ENCODE measurements around the gene USP46. TPM values are rescaled to one million over a fixed set of nuclear protein-coding genes. Genes with fewer than 3 reads are reported as not detected.

Gene USP46
- total and polyA plus RNA-seq, 2 of the 4 experiments (the other 2 are of a cell fraction) = 9.3 to 15.4 TPM

GRCh38 chr4:52578951-52579350, 80.2 kb downstream of the USP46 start:
- Histone ChIP-seq H2BK20ac (ENCODE audit: low read depth, low read length) (no peak overlapping the region), H2BK120ac (ENCODE audit: low read depth, low read length) (no peak overlapping the region; the same call in 1 of the 2 replicates), H3K27me3 (ENCODE audit: control insufficient read depth, insufficient read depth, low read length) (no peaks in the 10 kb centered on the region), H2BK5ac (ENCODE audit: low read depth, low read length, poor library complexity, severe bottlenecking) (no peak overlapping the region), H3K56ac (ENCODE audit: extremely low read depth, insufficient read depth, low read length) (no peak overlapping the region), H2AFZ (replicated peaks; ENCODE audit: low read length, poor library complexity) (no peak overlapping the region), H3K14ac (replicated peaks; ENCODE audit: low read depth, low read length) (no peak overlapping the region), H3K9ac (ENCODE audit: low read depth, low read length) (no peak overlapping the region), H2BK15ac (ENCODE audit: low read depth, low read length) (no peak overlapping the region), H3K4me1 (ENCODE audit: control insufficient read depth, insufficient read depth, low read length) (peaks cover 5% of the 10 kb centered on the region; the same call in 1 of the 2 replicates), H4K8ac (ENCODE audit: low read depth in 2 of 2, low read length in 2 of 2) (no peak overlapping the region), H3K36me3 (ENCODE audit: control insufficient read depth, insufficient read depth, low read length) (no peaks in the 10 kb centered on the region), H3K9me3 (ENCODE audit: control insufficient read depth, insufficient read depth, low read length) (no peaks in the 10 kb centered on the region), H3K18ac (ENCODE audit: low read depth, low read length) (no peak overlapping the region), H3K27ac (ENCODE audit: insufficient read depth, low read length) (no peak overlapping the region), H3K4me3 (ENCODE audit: insufficient read depth, low read depth, low read length) (no peak overlapping the region), H2AK9ac (replicated peaks; ENCODE audit: low read depth, low read length, poor library complexity) (no peak overlapping the region), H3K23ac (ENCODE audit: low read depth, low read length) (no peak overlapping the region), H4K5ac (ENCODE audit: low read depth, low read length) (no peak overlapping the region), H4K91ac (ENCODE audit: insufficient read depth, low read depth, low read length) (no peak overlapping the region), H3K79me1 (ENCODE audit: low read depth in 1 of 2, low read length in 2 of 2) (no peaks in the 10 kb centered on the region), H2AK5ac (ENCODE audit: low read depth, low read length) (0 out of 2 replicates have a peak overlapping the region, but pooled peaks have one; percentile 62), H4K20me1 (ENCODE audit: insufficient read depth, low read length) (no peaks in the 10 kb centered on the region), H3K4ac (ENCODE audit: low read depth, low read length) (no peak overlapping the region; the same call in 1 of the 2 replicates), H3K4me2 (ENCODE audit: low read depth, low read length) (no peak overlapping the region), H3K9me1 (ENCODE audit: insufficient read depth, low read length) (peaks cover 2% of the 10 kb centered on the region; the same call in 1 of the 2 replicates)
- no peak for DNase-seq
- in situ Hi-C loops (cut with MboI; ENCODE audit: low sequenced_read_pairs) = no loop called here
- CTCF ChIA-PET = no interaction called here
- WGBS, 2 experiments (ENCODE audit: extremely low coverage in 2 of 2, insufficient read length in 1 of 2) = no CpG with 5 or more reads among the region's 2 CpGs
- no peak for ATAC-seq (ENCODE audit: low read depth)
- intact Hi-C loops (cut with micrococcal nuclease) = no loop called here
- TF ChIP-seq CTCF (conservative IDR thresholded peaks at IDR 0.05; ENCODE audit: low read depth, low read length) (no peak), FOS (IDR thresholded peaks at IDR 0.05; ENCODE audit: low read depth, low read length) (no peak), RAD21 (IDR thresholded peaks at IDR 0.05; ENCODE audit: low read length) (no peak), MAZ (IDR thresholded peaks at IDR 0.05; ENCODE audit: borderline replicate concordance, low read depth, low read length) (no peak), MXI1 (IDR thresholded peaks at IDR 0.05; ENCODE audit: borderline replicate concordance, low read depth, low read length) (no peak), POLR2A (IDR thresholded peaks at IDR 0.05; ENCODE audit: low read depth, low read length) (no peak), SMC3 (IDR thresholded peaks at IDR 0.05; ENCODE audit: low read depth, low read length) (no peak), RFX5 (IDR thresholded peaks at IDR 0.05; ENCODE audit: low read depth, low read length) (no peak), BHLHE40 (IDR thresholded peaks at IDR 0.05; ENCODE audit: low read depth, low read length) (no peak), CEBPB (IDR thresholded peaks at IDR 0.05; ENCODE audit: low read depth, low read length) (no peak), RCOR1 (IDR thresholded peaks at IDR 0.05; ENCODE audit: insufficient replicate concordance, low read length) (no peak), NFE2L2 (IDR thresholded peaks at IDR 0.05; ENCODE audit: low read depth, low read length) (no peak), MAFK (IDR thresholded peaks at IDR 0.05; ENCODE audit: low read depth, low read length) (no peak), USF2 (IDR thresholded peaks at IDR 0.05; ENCODE audit: low read depth, low read length) (no peak)
- POLR2A ChIA-PET (ENCODE audit: unreplicated experiment) = no interaction called here
- no TSS peak for BruUV-seq (replicated peaks)
- dilution Hi-C loops (cut with HindIII; ENCODE audit: low sequenced_read_pairs, unreplicated experiment) = no loop called here
